HepG2 (cell line): Measurements from ENCODE around the gene CCL23. TPM values are rescaled to one million over a fixed set of nuclear protein-coding genes. Genes with fewer than 3 reads are reported as not detected.
A peak's percentile ranks its signal among the peaks of the same experiment; 100 is the strongest.

Experiments used
- AGO2 ChIP-seq: fragments of 200-400 bp; formaldehyde crosslinking; optimal IDR thresholded peaks from 2 replicates; pipeline ENCODE3; 2017; ENCODE audit warnings: mild to moderate bottlenecking, low read depth, low read length, moderate library complexity
- DZIP1 ChIP-seq: sonication (generic); formaldehyde crosslinking; IDR thresholded peaks from 2 replicates; pipeline ENCODE4 v1.5.0; 2020; ENCODE audit warnings: mild to moderate bottlenecking, missing genetic modification reagents
- HHEX ChIP-seq: IDR thresholded peaks from 2 replicates; pipeline ENCODE4 v1.6.1; 2016; ENCODE audit warnings: control low read depth
- HMGXB3 ChIP-seq: sonication (generic); formaldehyde crosslinking; IDR thresholded peaks from 2 replicates; pipeline ENCODE4 v1.4.0; 2020; ENCODE audit warnings: missing genetic modification reagents, borderline replicate concordance
- HMGXB4 ChIP-seq, 2 experiments: sonication (generic) in 1 of 2; formaldehyde crosslinking in 1 of 2; IDR thresholded peaks; 2 replicates each; pipeline versions ENCODE4 v1.4.0 to v1.6.1; 2018 to 2020; ENCODE audit warnings: missing genetic modification reagents in 2 of 2, borderline replicate concordance in 1 of 2, low read depth in 1 of 2, mild to moderate bottlenecking in 1 of 2, missing biosample characterization in 1 of 2
- HNF4A ChIP-seq: sonication (generic); formaldehyde crosslinking; IDR thresholded peaks from 2 replicates; pipeline ENCODE4 v1.4.0; 2020; ENCODE audit warnings: missing genetic modification reagents
- JDP2 ChIP-seq: sonication (generic); formaldehyde crosslinking; IDR thresholded peaks from 2 replicates; pipeline ENCODE4 v1.8.1; 2022; ENCODE audit warnings: missing genetic modification reagents, borderline replicate concordance
- KDM4B ChIP-seq: sonication (generic); formaldehyde crosslinking; IDR thresholded peaks from 2 replicates; pipeline ENCODE4 v1.4.0; 2020; ENCODE audit warnings: missing genetic modification reagents
- MBNL3 ChIP-seq: fragments of 250-450 bp; sonication (Bioruptor Pico); conservative IDR thresholded peaks from 2 replicates; pipeline ENCODE4 v1.8.0; 2022; ENCODE audit warnings: mild to moderate bottlenecking, inconsistent platforms
- MTA1 ChIP-seq: sonication (generic); formaldehyde crosslinking; IDR thresholded peaks from 2 replicates; pipeline ENCODE4 v1.4.0; 2020; ENCODE audit warnings: missing genetic modification reagents, mild to moderate bottlenecking, borderline replicate concordance
- NR2F2 ChIP-seq: IDR thresholded peaks from 2 replicates; pipeline ENCODE4 v1.6.1; 2012; ENCODE audit warnings: low read depth, inconsistent platforms, borderline replicate concordance
- RARG ChIP-seq: sonication (generic); formaldehyde crosslinking; IDR thresholded peaks from 2 replicates; pipeline ENCODE4 v1.4.0; 2020; ENCODE audit warnings: low read depth, mild to moderate bottlenecking, missing genetic modification reagents
- SALL1 ChIP-seq: sonication (generic); formaldehyde crosslinking; IDR thresholded peaks from 2 replicates; pipeline ENCODE4 v1.8.0; 2022; ENCODE audit warnings: mild to moderate bottlenecking, missing genetic modification reagents
- SKI ChIP-seq: fragments of 450-650 bp; IDR thresholded peaks from one replicate; pipeline ENCODE4 v1.6.1; 2018; ENCODE audit warnings: mild to moderate bottlenecking; ENCODE audit not compliant: partially characterized antibody
- SMC3 ChIP-seq: IDR thresholded peaks from 2 replicates; pipeline ENCODE4 v1.6.1; 2011; ENCODE audit warnings: low read length, improper control_type of control experiment
- YY1 ChIP-seq: IDR thresholded peaks from 2 replicates; pipeline ENCODE4 v1.6.1; 2011; ENCODE audit warnings: low read length, low read depth, moderate library complexity, mild to moderate bottlenecking; ENCODE audit not compliant: insufficient read depth, insufficient replicate concordance
- ZNF124 ChIP-seq: sonication (generic); formaldehyde crosslinking; IDR thresholded peaks from 2 replicates; pipeline ENCODE4 v1.4.0; 2020; ENCODE audit warnings: missing genetic modification reagents
- ZNF251 ChIP-seq: sonication (generic); formaldehyde crosslinking; IDR thresholded peaks from 2 replicates; pipeline ENCODE4 v1.9.0; 2021; ENCODE audit warnings: mild to moderate bottlenecking, missing genetic modification reagents
- ZNF510 ChIP-seq: sonication (generic); formaldehyde crosslinking; IDR thresholded peaks from 2 replicates; pipeline ENCODE4 v1.4.0; 2020; ENCODE audit warnings: low read depth, mild to moderate bottlenecking, missing genetic modification reagents
- ZNF652 ChIP-seq: IDR thresholded peaks from 2 replicates; pipeline ENCODE4 v1.6.1; 2016; ENCODE audit warnings: low read depth, borderline replicate concordance
- ZNF816 ChIP-seq: sonication (generic); formaldehyde crosslinking; IDR thresholded peaks from 2 replicates; pipeline ENCODE4 v1.8.0; 2022; ENCODE audit warnings: missing genetic modification reagents, mild to moderate bottlenecking, borderline replicate concordance
- polyA plus RNA-seq, 8 experiments: library from polyadenylated mRNA; depleted of rRNA in 3 of 8; stranded (reverse) in 7 of 8; unstranded in 1 of 8; fragments of >200 nt; fragmentation: Illumina TruSeq in 4 of 8; extraction: Trizol in 4 of 8; gene quantifications; 2 replicates each; pipeline versions ENCODE4 v1.2.1 to v1.2.3, GENCODE V29; 2011 to 2016; ENCODE audit warnings: low read depth in 4 of 8, missing spikeins in 1 of 8, mixed read lengths in 1 of 8; ENCODE audit not compliant: insufficient read depth in 1 of 8
- total RNA-seq, 5 experiments: library from RNA; depleted of rRNA; stranded (reverse); fragments of >200 nt; fragmentation: Illumina TruSeq; extraction: Trizol; gene quantifications; 2 replicates each; pipeline ENCODE4 v1.2.3, GENCODE V29; 2016; ENCODE audit warnings: low read depth in 1 of 5

CCL23 gene
- total and polyA plus RNA-seq, 2 of the 13 experiments (the other 11 are each of a cell fraction or from before 2014, with no cell fraction given) = not detected

GRCh38 chr17:36001862-36002603, 15.7 kb downstream of the CCL23 start (continued):
- TF ChIP-seq MBNL3 (no peak), YY1 (peak; percentile 56), NR2F2 (peak; percentile 29; the same call in 1 of the 2 replicates), DZIP1 (CRISPR knock-in tag) (no peak), SALL1 (CRISPR knock-in tag) (peak; percentile 69), SMC3 (peak; percentile 9; the same call in 1 of the 2 replicates), HHEX (CRISPR knock-in tag) (0 out of 2 replicates have a peak, but pooled peaks have one; percentile 44), ZNF251 (no peak), SKI (peak; percentile 43), MTA1 (CRISPR knock-in tag) (no peak), JDP2 (CRISPR knock-in tag) (no peak), ZNF510 (CRISPR knock-in tag) (peak; percentile 49; the same call in 1 of the 2 replicates), HMGXB4 (CRISPR knock-in tag; IDR thresholded peaks at IDR 0.05; ENCODE audit: borderline replicate concordance in 1 of 2, low read depth in 1 of 2) (peak in 1 of 2 experiments; percentile 30; a peak in 2 of 4 replicates), RARG (CRISPR knock-in tag) (0 out of 2 replicates have a peak, but pooled peaks have one; percentile 42), KDM4B (CRISPR knock-in tag) (0 out of 2 replicates have a peak, but pooled peaks have one; percentile 33), AGO2 (no peak), HMGXB3 (CRISPR knock-in tag) (peak; percentile 49; the same call in 1 of the 2 replicates), ZNF652 (CRISPR knock-in tag) (no peak), HNF4A (CRISPR knock-in tag) (peak; percentile 81), ZNF816 (CRISPR knock-in tag) (0 out of 2 replicates have a peak, but pooled peaks have one; percentile 59), ZNF124 (CRISPR knock-in tag) (0 out of 2 replicates have a peak, but pooled peaks have one; percentile 28)
